Measurements from ENCODE around the gene SUN1.
"Not testable (repeated sequence)": the region's sequence is repeated elsewhere in the genome, so short reads cannot be mapped to it uniquely, and the experiment has no call there.

Gene SUN1

GRCh38 chr7:859359-860030, 27.2 kb downstream of the SUN1 start:
- DNase-seq, result no peak

- no peak for DNase-seq
These were observed 27.9 kb downstream of the SUN1 start for GRCh38 chr7:860149-860548.

- DNase-seq, result no peak
These were observed 28.9 kb downstream of the SUN1 start for GRCh38 chr7:861222-861621.

GRCh38 chr7:862157-862556, 29.9 kb downstream of the SUN1 start:
- DNase-seq, result no peak

- no peak for DNase-seq
These were observed 30.8 kb downstream of the SUN1 start for GRCh38 chr7:863106-863505.

- DNase-seq, result no peak
These were observed 33.6 kb downstream of the SUN1 start for GRCh38 chr7:865921-866320.

GRCh38 chr7:867001-867405, 34.7 kb downstream of the SUN1 start:
- DNase-seq, result no peak

GRCh38 chr7:867406-868188, 35.3 kb downstream of the SUN1 start:
- DNase-seq, result no peak

- DNase-seq, result no peak
These were observed 35.9 kb downstream of the SUN1 start for GRCh38 chr7:868189-868486.

- no peak for DNase-seq
These were observed 37.1 kb downstream of the SUN1 start for GRCh38 chr7:869348-869747.

- DNase-seq, result no peak
These were observed 39.7 kb downstream of the SUN1 start for GRCh38 chr7:871900-872537.

- not testable (repeated sequence) for DNase-seq
These were observed 40.4 kb downstream of the SUN1 start for GRCh38 chr7:872685-873084.

- DNase-seq, result peak; percentile 70
These were observed 41.2 kb downstream of the SUN1 start for GRCh38 chr7:873367-874002.

- DNase-seq, result no peak
These were observed 41.9 kb downstream of the SUN1 start for GRCh38 chr7:874031-874749.

GRCh38 chr7:875051-875450, 42.8 kb downstream of the SUN1 start:
- no peak for DNase-seq

- no peak for DNase-seq
These were observed 43.3 kb downstream of the SUN1 start for GRCh38 chr7:875476-876076.

- DNase-seq, result peak; percentile 95
These were observed 44.0 kb downstream of the SUN1 start, which contains the start of gene GET4 for GRCh38 chr7:876077-876971. Gene GET4 (plus strand): TSS chr7:876554. CDS start chr7:876646, 92 bp downstream.

GRCh38 chr7:876972-877311, 44.7 kb downstream of the SUN1 start:
- no peak for DNase-seq

- DNase-seq, result no peak
These were observed 45.3 kb downstream of the SUN1 start for GRCh38 chr7:877312-878232.

- no peak for DNase-seq
These were observed 46.8 kb downstream of the SUN1 start for GRCh38 chr7:879093-879492.
